Cardiac septum (tissue), 1 donor: Measurements from ENCODE around the gene TNFSF9. TPM values are rescaled to one million over a fixed set of nuclear protein-coding genes. Genes with fewer than 3 reads are reported as not detected.
"Not testable (repeated sequence)": the region's sequence is repeated elsewhere in the genome, so short reads cannot be mapped to it uniquely, and the experiment has no call there.

Experiments used
- DNase-seq: peaks from one replicate; pipeline ENCODE4 v3.0.0-alpha.2; 2020; ENCODE audit warnings: low spot score
- intact Hi-C: fragments of 100-400 bp; cut with DNase I; formaldehyde crosslinking; loops from one replicate; pipeline ENCODE4 v1.14.0; 2022
- total RNA-seq: library from RNA; stranded (reverse); fragmentation: NEBNext Ultra II Directional; extraction: Animal tissue kit (Norgen Biotek cat#: 25700); gene quantifications from one replicate; pipeline ENCODE4 v1.2.1, GENCODE V29; 2021
- donor health status: DM: no; HTN: no; CAD: no.

TNFSF9 gene
- total RNA-seq, 1 donor from 2014 or later: not detected

- intact Hi-C loops: no loop called here
- no peak for DNase-seq
Observed at GRCh38 chr19:6564393-6564792, 33.6 kb downstream of the TNFSF9 start.

GRCh38 chr19:6566727-6567126, 35.9 kb downstream of the TNFSF9 start:
- DNase-seq, intact Hi-C loops: not testable (repeated sequence)

- no peak for DNase-seq
- intact Hi-C loops: no loop called here
Observed at GRCh38 chr19:6568010-6568526, 37.2 kb downstream of the TNFSF9 start.

- intact Hi-C loops: no loop called here
- no peak for DNase-seq
Observed at GRCh38 chr19:6568816-6569215, 38.0 kb downstream of the TNFSF9 start.

- DNase-seq: no peak
- intact Hi-C loops: no loop called here
Observed at GRCh38 chr19:6570764-6571163, 39.9 kb downstream of the TNFSF9 start.

- intact Hi-C loops: no loop called here
- no peak for DNase-seq
Observed at GRCh38 chr19:6571167-6571566, 40.3 kb downstream of the TNFSF9 start.

- DNase-seq: no peak
- intact Hi-C loops: no loop called here
Observed at GRCh38 chr19:6572217-6572616, 41.4 kb downstream of the TNFSF9 start.

GRCh38 chr19:6573350-6573749, 42.5 kb downstream of the TNFSF9 start:
- intact Hi-C loops: no loop called here
- DNase-seq: no peak

- DNase-seq: no peak
- intact Hi-C loops: no loop called here
Observed at GRCh38 chr19:6576869-6577475, 46.1 kb downstream of the TNFSF9 start.

GRCh38 chr19:6577476-6578125, 46.8 kb downstream of the TNFSF9 start:
- intact Hi-C loops: no loop called here
- no peak for DNase-seq

- no peak for DNase-seq
- intact Hi-C loops: no loop called here
Observed at GRCh38 chr19:6579450-6580178, 48.8 kb downstream of the TNFSF9 start.

GRCh38 chr19:6580313-6580712, 49.5 kb downstream of the TNFSF9 start:
- no peak for DNase-seq
- intact Hi-C loops: no loop called here

- intact Hi-C loops, DNase-seq: not testable (repeated sequence)
Observed at GRCh38 chr19:6582515-6583484, 52.0 kb downstream of the TNFSF9 start.

Other genes with a start within 250 kb of the TNFSF9 start
- not detected for gene ACER1, start 197.4 kb upstream of the TNFSF9 start, total RNA-seq
- gene CLPP, start 169.5 kb upstream of the TNFSF9 start, total RNA-seq: 59.3 TPM
- gene ALKBH7, start 158.2 kb upstream of the TNFSF9 start, total RNA-seq: 130 TPM
- 0.70 TPM for gene PSPN, start 155.1 kb upstream of the TNFSF9 start, total RNA-seq
- gene GTF2F1, start 137.9 kb upstream of the TNFSF9 start, total RNA-seq: 30.9 TPM
- 87.6 TPM for gene KHSRP, start 106.2 kb upstream of the TNFSF9 start, total RNA-seq
- gene SLC25A41, start 97.3 kb upstream of the TNFSF9 start, total RNA-seq: 0.83 TPM
- gene SLC25A23, start 71.2 kb upstream of the TNFSF9 start, total RNA-seq: 143 TPM
- gene CRB3, start 66.8 kb upstream of the TNFSF9 start, total RNA-seq: not detected
- gene DENND1C, start 49.2 kb upstream of the TNFSF9 start, total RNA-seq: 0.78 TPM
- gene TUBB4A, start 28.7 kb upstream of the TNFSF9 start, total RNA-seq: 0.40 TPM
- gene CD70, start 60.1 kb downstream of the TNFSF9 start, total RNA-seq: not detected
- gene TNFSF14, start 139.1 kb downstream of the TNFSF9 start, total RNA-seq: 0.35 TPM
- gene C3, start 189.6 kb downstream of the TNFSF9 start, total RNA-seq: 50.6 TPM
- gene GPR108, start 206.6 kb downstream of the TNFSF9 start, total RNA-seq: 22.5 TPM
- gene TRIP10, start 208.7 kb downstream of the TNFSF9 start, total RNA-seq: 86.1 TPM
- gene SH2D3A, start 236.4 kb downstream of the TNFSF9 start, total RNA-seq: 0.40 TPM
- gene VAV1, start 241.7 kb downstream of the TNFSF9 start, total RNA-seq: 1.5 TPM